Endothelial cell of umbilical vein (primary cell): ENCODE measurements around the gene RNF40.

Source experiments
- EZH2 ChIP-seq: IDR thresholded peaks from 2 replicates; pipeline ENCODE4 v1.6.1; 2012; ENCODE audit warnings: borderline replicate concordance, low read depth, mild to moderate bottlenecking, moderate library complexity, low read length, inconsistent platforms; ENCODE audit not compliant: severe bottlenecking
- FOS ChIP-seq: IDR thresholded peaks from 2 replicates; pipeline ENCODE4 v1.6.1; 2011; ENCODE audit warnings: mild to moderate bottlenecking, low read length, moderate library complexity, borderline replicate concordance; ENCODE audit not compliant: insufficient read depth
- JUN ChIP-seq: IDR thresholded peaks from 2 replicates; pipeline ENCODE4 v1.6.1; 2011; ENCODE audit warnings: borderline replicate concordance, low read depth; ENCODE audit not compliant: insufficient read length, insufficient read depth
- MYC ChIP-seq: IDR thresholded peaks from one replicate; pipeline ENCODE4 v1.6.1; 2011; ENCODE audit warnings: mild to moderate bottlenecking, low read depth, low read length
- POLR2A ChIP-seq: IDR thresholded peaks from 2 replicates; pipeline ENCODE4 v1.6.1; 2012; ENCODE audit warnings: low read depth, mild to moderate bottlenecking, control low read depth, low read length
- POLR2AphosphoS5 ChIP-seq: IDR thresholded peaks from 2 replicates; pipeline ENCODE4 v1.6.1; 2012; ENCODE audit warnings: low read depth, mild to moderate bottlenecking, control low read depth, low read length, moderate library complexity; ENCODE audit not compliant: insufficient read depth
- TF ChIP-seq, protein P1 (sequence below), 2 donors: IDR thresholded peaks; 1 replicate in 1 of 2; 2 replicates in 1 of 2; pipeline ENCODE4 v1.5.1; 2011; ENCODE audit warnings: low read length in 2 of 2, mild to moderate bottlenecking in 2 of 2, moderate library complexity in 2 of 2, control low read depth in 1 of 2, inconsistent platforms in 1 of 2, low read depth in 1 of 2; ENCODE audit not compliant: insufficient read depth in 1 of 2; ENCODE audit errors: extremely low read depth in 1 of 2
- TF ChIP-seq, protein P2 (sequence below): IDR thresholded peaks from 2 replicates; pipeline ENCODE4 v1.6.1; 2011; ENCODE audit not compliant: insufficient read depth, insufficient read length

DNA sequence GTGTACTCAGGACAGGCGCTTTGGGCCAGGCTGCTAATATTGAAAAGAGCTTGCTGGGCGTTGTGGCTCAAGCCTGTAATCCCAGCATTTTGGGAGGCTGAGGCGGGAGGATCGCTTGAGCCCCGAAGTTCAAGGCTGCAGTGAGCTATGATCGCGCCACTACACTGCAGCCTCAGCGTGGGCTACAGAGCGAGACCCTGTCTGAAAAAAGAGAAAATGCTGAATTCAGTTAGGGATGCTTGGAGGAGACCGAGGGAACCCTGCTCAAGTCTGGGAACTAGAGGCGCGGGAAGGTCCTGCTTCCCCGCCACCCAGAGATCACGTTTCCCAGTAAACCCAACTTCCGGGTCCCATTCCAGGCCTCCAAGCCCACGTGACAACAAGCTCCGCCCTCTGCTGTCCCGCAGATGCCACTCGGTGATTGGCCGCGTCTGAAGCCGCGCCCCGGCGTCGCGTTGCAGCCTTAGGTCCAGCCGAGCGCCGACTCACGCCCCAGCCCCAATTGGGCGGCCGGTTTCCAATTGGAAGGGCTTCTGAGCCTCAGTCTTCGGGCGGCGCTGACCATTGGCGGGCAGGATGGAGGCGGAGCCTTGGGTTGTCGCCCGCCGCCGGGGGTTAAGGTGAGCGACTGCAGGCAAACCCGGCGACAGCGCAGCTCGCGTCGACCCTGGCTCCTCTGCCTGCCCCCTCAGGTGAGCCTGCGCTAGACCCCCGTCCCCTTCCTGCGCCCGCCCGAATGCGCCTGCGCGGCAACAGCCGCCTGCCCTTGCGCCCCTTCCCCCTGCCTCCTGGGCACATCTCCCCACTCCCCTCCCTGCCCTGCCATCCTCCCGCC is 14.1 kb upstream of the RNF40 start, which contains the start of gene PHKG2:
- TF ChIP-seq, protein P1, sequence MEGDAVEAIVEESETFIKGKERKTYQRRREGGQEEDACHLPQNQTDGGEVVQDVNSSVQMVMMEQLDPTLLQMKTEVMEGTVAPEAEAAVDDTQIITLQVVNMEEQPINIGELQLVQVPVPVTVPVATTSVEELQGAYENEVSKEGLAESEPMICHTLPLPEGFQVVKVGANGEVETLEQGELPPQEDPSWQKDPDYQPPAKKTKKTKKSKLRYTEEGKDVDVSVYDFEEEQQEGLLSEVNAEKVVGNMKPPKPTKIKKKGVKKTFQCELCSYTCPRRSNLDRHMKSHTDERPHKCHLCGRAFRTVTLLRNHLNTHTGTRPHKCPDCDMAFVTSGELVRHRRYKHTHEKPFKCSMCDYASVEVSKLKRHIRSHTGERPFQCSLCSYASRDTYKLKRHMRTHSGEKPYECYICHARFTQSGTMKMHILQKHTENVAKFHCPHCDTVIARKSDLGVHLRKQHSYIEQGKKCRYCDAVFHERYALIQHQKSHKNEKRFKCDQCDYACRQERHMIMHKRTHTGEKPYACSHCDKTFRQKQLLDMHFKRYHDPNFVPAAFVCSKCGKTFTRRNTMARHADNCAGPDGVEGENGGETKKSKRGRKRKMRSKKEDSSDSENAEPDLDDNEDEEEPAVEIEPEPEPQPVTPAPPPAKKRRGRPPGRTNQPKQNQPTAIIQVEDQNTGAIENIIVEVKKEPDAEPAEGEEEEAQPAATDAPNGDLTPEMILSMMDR (IDR thresholded peaks at IDR 0.05; ENCODE audit: extremely low read depth in 1 of 2, insufficient read depth in 1 of 2, low read depth in 1 of 2, low read length in 2 of 2): no peak
- TF ChIP-seq FOS (no peak), EZH2 (no peak), JUN (no peak), MYC (no peak), POLR2AphosphoS5 (peak; percentile 93), POLR2A (peak; percentile 92)
- TF ChIP-seq, protein P2, sequence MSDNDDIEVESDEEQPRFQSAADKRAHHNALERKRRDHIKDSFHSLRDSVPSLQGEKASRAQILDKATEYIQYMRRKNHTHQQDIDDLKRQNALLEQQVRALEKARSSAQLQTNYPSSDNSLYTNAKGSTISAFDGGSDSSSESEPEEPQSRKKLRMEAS: peak; percentile 95
